SK-N-SH (cell line): ENCODE measurements around the gene SH3BP5L. TPM values are rescaled to one million over a fixed set of nuclear protein-coding genes. Genes with fewer than 3 reads are reported as not detected.
A peak's percentile ranks its signal among the peaks of the same experiment; 100 is the strongest.

ENCODE experiments used
- CTCF ChIA-PET: fragments of 300-600, 350-600 bp; formaldehyde crosslinking; extraction: SDS; loops from one replicate; lab custom pipeline; 2021; lab: Yijun Ruan, JAX
- POLR2A ChIA-PET: fragments of 350-600 bp; sonication (Branson Sonifier 250); formaldehyde crosslinking; extraction: SDS; loops from one replicate; lab custom pipeline; 2020; ENCODE audit warnings: antibody characterized with exemption, inconsistent platforms; lab: Yijun Ruan, JAX
- DNase-seq: peaks from one replicate; pipeline ENCODE4 v3.0.0; 2012
- H2AFZ ChIP-seq: fragments of 200-600 bp; sonication (generic); 2 replicates; pipeline ENCODE4 v1.8.1; 2016; ENCODE audit warnings: antibody characterized with exemption, mild to moderate bottlenecking, low read depth
- H3F3A ChIP-seq: fragments of 200-600 bp; sonication (generic); replicated peaks from 2 replicates; pipeline ENCODE3; 2016; ENCODE audit warnings: antibody characterized with exemption, mild to moderate bottlenecking; ENCODE audit not compliant: insufficient read depth
- H3K27ac ChIP-seq, 2 experiments: fragments of 200-500 bp in 1 of 2; fragments of 200-600 bp in 1 of 2; sonication (Bioruptor generic) in 1 of 2; sonication (generic), shearing (Covaris generic) in 1 of 2; 2 replicates each; pipeline versions ENCODE4 v1.5.1 to v1.6.1; 2014 to 2016; ENCODE audit warnings: low read depth in 2 of 2, inconsistent platforms in 1 of 2, low read length in 1 of 2, mild to moderate bottlenecking in 1 of 2, mixed read lengths in 1 of 2
- H3K27me3 ChIP-seq: fragments of 200-600 bp; sonication (generic), shearing (Covaris generic); 2 replicates; pipeline ENCODE4 v1.6.1; 2016; ENCODE audit warnings: mixed run types; ENCODE audit not compliant: insufficient read depth
- H3K36me3 ChIP-seq, 2 experiments: fragments of 200-500 bp in 1 of 2; fragments of 200-600 bp in 1 of 2; sonication (Bioruptor generic) in 1 of 2; sonication (generic) in 1 of 2; replicated peaks in 1 of 2; 2 replicates each; pipeline versions ENCODE3 to v1.5.1; 2014 to 2016; ENCODE audit warnings: low read length in 1 of 2, mild to moderate bottlenecking in 1 of 2; ENCODE audit not compliant: insufficient read depth in 2 of 2, control insufficient read depth in 1 of 2
- H3K4me1 ChIP-seq, 2 experiments: fragments of 200-500 bp in 1 of 2; fragments of 200-600 bp in 1 of 2; sonication (Bioruptor generic) in 1 of 2; sonication (generic), shearing (Covaris generic) in 1 of 2; 2 replicates each; pipeline versions ENCODE4 v1.5.1 to v1.6.1; 2014 to 2016; ENCODE audit warnings: low read depth in 1 of 2, low read length in 1 of 2, mixed run types in 1 of 2; ENCODE audit not compliant: insufficient read depth in 2 of 2, control insufficient read depth in 1 of 2
- H3K4me2 ChIP-seq: fragments of 200-600 bp; sonication (generic), shearing (Covaris generic); 2 replicates; pipeline ENCODE4 v1.6.1; 2017; ENCODE audit warnings: mixed run types
- H3K4me3 ChIP-seq, 2 experiments: fragments of 200-500 bp in 1 of 2; fragments of 200-600 bp in 1 of 2; sonication (Bioruptor generic) in 1 of 2; sonication (generic), shearing (Covaris generic) in 1 of 2; 2 replicates each; pipeline versions ENCODE4 v1.5.1 to v1.8.1; 2014 to 2016; ENCODE audit warnings: low read depth in 2 of 2, inconsistent platforms in 1 of 2, low read length in 1 of 2, mild to moderate bottlenecking in 1 of 2, mixed read lengths in 1 of 2, moderate library complexity in 1 of 2
- H3K79me2 ChIP-seq: fragments of 200-600 bp; sonication (generic); 2 replicates; pipeline ENCODE4 v1.8.1; 2017; ENCODE audit warnings: mild to moderate bottlenecking; ENCODE audit not compliant: insufficient read depth
- H3K9ac ChIP-seq: fragments of 200-600 bp; sonication (generic); 2 replicates; pipeline ENCODE4 v1.6.1; 2017; ENCODE audit warnings: mixed run types
- H3K9me2 ChIP-seq: fragments of 200-600 bp; sonication (generic); 2 replicates; pipeline ENCODE4 v1.6.1; 2017; ENCODE audit warnings: mixed run types
- H3K9me3 ChIP-seq: fragments of 200-600 bp; sonication (generic); 2 replicates; pipeline ENCODE4 v1.6.1; 2017; ENCODE audit warnings: mixed run types, mild to moderate bottlenecking, moderate library complexity
- H4K20me1 ChIP-seq: fragments of 200-600 bp; sonication (generic); 2 replicates; pipeline ENCODE4 v1.6.1; 2017; ENCODE audit warnings: mild to moderate bottlenecking, mixed run types; ENCODE audit not compliant: insufficient read depth
- CHD2 ChIP-seq: fragments of 150-350 bp; IDR thresholded peaks from 2 replicates; pipeline ENCODE4 v1.6.1; 2018; ENCODE audit warnings: low read length; ENCODE audit not compliant: partially characterized antibody
- CTCF ChIP-seq: fragments of 200-600 bp; sonication (generic); IDR thresholded peaks from 2 replicates; pipeline ENCODE4 v1.6.1; 2017; ENCODE audit warnings: antibody characterized with exemption, mild to moderate bottlenecking, moderate library complexity
- ELF1 ChIP-seq: IDR thresholded peaks from 2 replicates; pipeline ENCODE4 v1.4.0; 2012
- GATA2 ChIP-seq: sonication (generic); formaldehyde crosslinking; IDR thresholded peaks from 2 replicates; pipeline ENCODE4 v1.5.0; 2020; ENCODE audit warnings: mild to moderate bottlenecking, missing genetic modification reagents
- PBX3 ChIP-seq: IDR thresholded peaks from 2 replicates; pipeline ENCODE4; 2012
- RAD21 ChIP-seq: IDR thresholded peaks from 2 replicates; pipeline ENCODE4 v1.6.1; 2012; ENCODE audit warnings: mild to moderate bottlenecking, low read length
- SMC3 ChIP-seq: IDR thresholded peaks from 2 replicates; pipeline ENCODE4 v1.6.1; 2012; ENCODE audit warnings: low read depth, low read length, improper control_type of control experiment
- TEAD4 ChIP-seq: IDR thresholded peaks from 2 replicates; pipeline ENCODE4 v1.4.0; 2012; ENCODE audit warnings: mild to moderate bottlenecking, borderline replicate concordance; ENCODE audit not compliant: insufficient read depth
- WGBS: methylation state at CpG from one replicate; pipeline ENCODE4 v1.1.6; 2017; ENCODE audit warnings: low lambda C conversion rate; 5-methylcytosine and 5-hydroxymethylcytosine counted together
- polyA plus RNA-seq, 3 experiments: library from polyadenylated mRNA; depleted of rRNA; stranded (reverse); fragments of >200 nt; gene quantifications; 2 replicates each; pipeline ENCODE4 v1.2.3, GENCODE V29; 2012

SH3BP5L gene
- polyA plus RNA-seq, 1 of the 3 experiments (the other 2 are of a cell fraction) = 32.1 TPM

GRCh38 chr1:248841702-248842395 lies 16.1 kb upstream of the SH3BP5L start:
- no peak for TF ChIP-seq TEAD4
- TF ChIP-seq CTCF = peak; percentile 73
- TF ChIP-seq SMC3 = peak; percentile 47
- TF ChIP-seq RAD21 = peak; percentile 74
- no peak for TF ChIP-seq CHD2
- H3K4me3 ChIP-seq = no peak overlapping the region
- no peaks in the 10 kb centered on the region for H3K9me3 ChIP-seq
- H3K27ac ChIP-seq = peak overlapping the region; percentile 26 to 49
- H3K27me3 ChIP-seq = no peaks in the 10 kb centered on the region
- H2AFZ ChIP-seq = no peak overlapping the region
- DNase-seq = no peak
- POLR2A ChIA-PET = no interaction called here
- peak overlapping the region; percentile 31; the same call in 1 of the 2 replicates for H3K4me2 ChIP-seq
- no peak overlapping the region for H3K9ac ChIP-seq
- CTCF ChIA-PET = interaction anchor here (0.7 to 5.1 kb wide), 19 partner anchors 9 to 159 kb away, joined by 3 to 33 read pairs (median 5); partner anchors contain the start of gene ZNF692
- 60% methylated on average over 12 of the region's 12 CpGs for WGBS
- H4K20me1 ChIP-seq = no peaks in the 10 kb centered on the region
- H3K36me3 ChIP-seq = peaks cover 12 to 21% of the 10 kb centered on the region in 2 experiments
- H3K4me1 ChIP-seq = peaks cover 9 to 12% of the 10 kb centered on the region in 2 experiments; a peak in 3 of 4 replicates
- peaks cover 57% of the 10 kb centered on the region for H3K79me2 ChIP-seq
- H3F3A ChIP-seq = peaks cover 7% of the 10 kb centered on the region
- H3K9me2 ChIP-seq = no peaks in the 10 kb centered on the region

- WGBS = 91% methylated on average over 4 of the region's 4 CpGs
- H3K4me1 ChIP-seq = peaks cover 9 to 12% of the 10 kb centered on the region in 2 experiments; a peak in 3 of 4 replicates
- ChIA-PET POLR2A (no interaction called here), CTCF (interaction anchor here (0.7 to 5.1 kb wide), 17 partner anchors 10 to 83 kb away, joined by 3 to 33 read pairs (median 6); partner anchors contain the start of genes SH3BP5L and ZNF692)
- no peak for TF ChIP-seq GATA2
- TF ChIP-seq ELF1 = no peak
- TF ChIP-seq PBX3 = no peak
- no peaks in the 10 kb centered on the region for H3K9me2 ChIP-seq
- peaks cover 7 to 12% of the 10 kb centered on the region in 2 experiments for H3K36me3 ChIP-seq
- H4K20me1 ChIP-seq = no peaks in the 10 kb centered on the region
- no peak overlapping the region for H3K9ac ChIP-seq
- H3K79me2 ChIP-seq = peaks cover 57% of the 10 kb centered on the region
- DNase-seq = no peak
- H3K9me3 ChIP-seq = no peaks in the 10 kb centered on the region
- H3K4me2 ChIP-seq = no peak overlapping the region
- H3K27ac ChIP-seq = no peak overlapping the region
- H3K4me3 ChIP-seq = no peak overlapping the region
- H2AFZ ChIP-seq = no peak overlapping the region
- H3K27me3 ChIP-seq = no peaks in the 10 kb centered on the region
- peaks cover 7% of the 10 kb centered on the region for H3F3A ChIP-seq
These were observed 15.2 kb upstream of the SH3BP5L start for GRCh38 chr1:248840946-248841345.
